H9 (cell line): ENCODE data around the gene THSD7B. TPM values are rescaled to one million over a fixed set of nuclear protein-coding genes. Genes with fewer than 3 reads are reported as not detected.

Experiments used
- DNase-seq: peaks from one replicate; pipeline ENCODE4 v3.0.0-alpha.2; 2017
- H2AFZ ChIP-seq: one replicate; pipeline ENCODE4 v1.6.1; 2013; ENCODE audit warnings: mild to moderate bottlenecking, low read length, control low read depth, moderate library complexity
- H2AK5ac ChIP-seq: 2 replicates; pipeline ENCODE4 v1.6.1; 2013; ENCODE audit warnings: low read length, control low read depth, mixed read lengths; ENCODE audit not compliant: insufficient read length
- H2BK120ac ChIP-seq: one replicate; pipeline ENCODE4 v1.6.1; 2013; ENCODE audit warnings: low read depth, mild to moderate bottlenecking, low read length, control low read depth, inconsistent platforms; ENCODE audit not compliant: poor library complexity, severe bottlenecking
- H2BK12ac ChIP-seq: 2 replicates; pipeline ENCODE4 v1.6.1; 2013; ENCODE audit warnings: low read length, control low read depth, mixed read lengths, low read depth; ENCODE audit not compliant: insufficient read length
- H2BK15ac ChIP-seq: 2 replicates; pipeline ENCODE4 v1.6.1; 2013; ENCODE audit warnings: low read depth, low read length, control low read depth
- H2BK20ac ChIP-seq: one replicate; pipeline ENCODE4 v1.6.1; 2013; ENCODE audit warnings: low read depth, mild to moderate bottlenecking, low read length, control low read depth, inconsistent platforms; ENCODE audit not compliant: poor library complexity, severe bottlenecking
- H2BK5ac ChIP-seq: 2 replicates; pipeline ENCODE4 v1.6.1; 2013; ENCODE audit warnings: low read length, control low read depth, mixed read lengths; ENCODE audit not compliant: insufficient read length
- H3K14ac ChIP-seq: 2 replicates; pipeline ENCODE4 v1.6.1; 2013; ENCODE audit warnings: low read length, control low read depth; ENCODE audit not compliant: insufficient read depth
- H3K18ac ChIP-seq: 2 replicates; pipeline ENCODE4 v1.6.1; 2013; ENCODE audit warnings: low read depth, mild to moderate bottlenecking, mixed read lengths, low read length, control low read depth; ENCODE audit not compliant: insufficient read length
- H3K23ac ChIP-seq: 2 replicates; pipeline ENCODE4 v1.6.1; 2013; ENCODE audit warnings: low read length, control low read depth, mixed read lengths, low read depth; ENCODE audit not compliant: insufficient read length
- H3K23me2 ChIP-seq: 2 replicates; pipeline ENCODE4 v1.6.1; 2013; ENCODE audit warnings: low read depth, mild to moderate bottlenecking, mixed read lengths, low read length, control low read depth; ENCODE audit not compliant: insufficient read length, poor library complexity, severe bottlenecking
- H3K27ac ChIP-seq: 2 replicates; pipeline ENCODE4 v1.5.1; 2013; ENCODE audit warnings: low read length, control low read depth, mixed read lengths, low read depth; ENCODE audit not compliant: insufficient read length
- H3K27me3 ChIP-seq: 2 replicates; pipeline ENCODE4 v1.6.1; 2013; ENCODE audit warnings: low read length, control low read depth, inconsistent platforms; ENCODE audit not compliant: insufficient read depth
- H3K4ac ChIP-seq: 2 replicates; pipeline ENCODE4 v1.6.1; 2013; ENCODE audit warnings: low read depth, mild to moderate bottlenecking, control low read depth, inconsistent platforms, low read length, moderate library complexity
- H3K4me1 ChIP-seq: 2 replicates; pipeline ENCODE4 v1.6.1; 2013; ENCODE audit warnings: low read length, control low read depth, inconsistent platforms; ENCODE audit not compliant: insufficient read depth
- H3K4me2 ChIP-seq: 2 replicates; pipeline ENCODE4 v1.6.1; 2013; ENCODE audit warnings: low read length, control low read depth, mixed read lengths; ENCODE audit not compliant: insufficient read length, insufficient read depth
- H3K56ac ChIP-seq: 2 replicates; pipeline ENCODE4 v1.6.1; 2013; ENCODE audit warnings: low read depth, mild to moderate bottlenecking, mixed read lengths, low read length, control low read depth; ENCODE audit not compliant: insufficient read length
- H3K79me1 ChIP-seq: 2 replicates; pipeline ENCODE4 v1.6.1; 2013; ENCODE audit warnings: low read depth, mild to moderate bottlenecking, moderate library complexity, low read length, control low read depth, inconsistent platforms; ENCODE audit not compliant: insufficient read depth, poor library complexity, severe bottlenecking
- H3K79me2 ChIP-seq: 2 replicates; pipeline ENCODE4 v1.6.1; 2013; ENCODE audit warnings: low read length, control low read depth, inconsistent platforms; ENCODE audit not compliant: insufficient read depth
- H3K9ac ChIP-seq: 2 replicates; pipeline ENCODE4 v1.6.1; 2013; ENCODE audit warnings: low read length, control low read depth, mixed read lengths; ENCODE audit not compliant: insufficient read length; ENCODE audit errors: extremely low read depth
- H3K9me3 ChIP-seq: one replicate; pipeline ENCODE4 v1.6.1; 2013; ENCODE audit warnings: low read depth, low read length, inconsistent platforms; ENCODE audit not compliant: control insufficient read depth
- H3T11ph ChIP-seq: one replicate; pipeline ENCODE4 v1.6.1; 2013; ENCODE audit warnings: mild to moderate bottlenecking, low read length, control low read depth, inconsistent platforms
- H4K20me1 ChIP-seq: one replicate; pipeline ENCODE4 v1.6.1; 2013; ENCODE audit not compliant: control insufficient read depth, insufficient read length, insufficient read depth
- H4K5ac ChIP-seq: 2 replicates; pipeline ENCODE4 v1.6.1; 2013; ENCODE audit warnings: low read depth, mild to moderate bottlenecking, mixed read lengths, low read length, control low read depth; ENCODE audit not compliant: insufficient read length
- H4K8ac ChIP-seq: replicated peaks from 2 replicates; pipeline ENCODE4 v1.6.1; 2013; ENCODE audit warnings: low read length, control low read depth, mixed read lengths, low read depth; ENCODE audit not compliant: insufficient read length
- H4K91ac ChIP-seq: 2 replicates; pipeline ENCODE4 v1.6.1; 2013; ENCODE audit warnings: low read depth, mild to moderate bottlenecking, moderate library complexity, mixed read lengths, low read length, control low read depth; ENCODE audit not compliant: insufficient read length
- H3K27ac Mint-ChIP-seq, 3 experiments: 2 replicates in 2 of 3; 3 replicates in 1 of 3; pipeline ENCODE4 v1.8.0; 2020 to 2021; ENCODE audit warnings: mixed read lengths in 3 of 3, mild to moderate bottlenecking in 1 of 3, moderate library complexity in 1 of 3
- H3K27me3 Mint-ChIP-seq: 2 replicates; pipeline ENCODE4 v1.8.0; 2021; ENCODE audit warnings: low read depth, mild to moderate bottlenecking, moderate library complexity, mixed read lengths
- H3K36me3 Mint-ChIP-seq, 3 experiments: 2 replicates in 2 of 3; 3 replicates in 1 of 3; pipeline ENCODE4 v1.8.0; 2020 to 2021; ENCODE audit warnings: low read depth in 3 of 3, mixed read lengths in 3 of 3; ENCODE audit not compliant: insufficient read depth in 1 of 3
- H3K4me1 Mint-ChIP-seq, 2 experiments: 2 replicates each; pipeline ENCODE4 v1.8.0; 2020; ENCODE audit warnings: mixed read lengths in 2 of 2
- H3K4me3 Mint-ChIP-seq, 2 experiments: 2 replicates in 1 of 2; 3 replicates in 1 of 2; pipeline ENCODE4 v1.8.0; 2020 to 2021; ENCODE audit warnings: mild to moderate bottlenecking in 2 of 2, mixed read lengths in 2 of 2, moderate library complexity in 1 of 2
- H3K9me3 Mint-ChIP-seq, 2 experiments: 2 replicates in 1 of 2; 3 replicates in 1 of 2; pipeline ENCODE4 v1.8.0; 2020; ENCODE audit warnings: mild to moderate bottlenecking in 2 of 2, mixed read lengths in 2 of 2, moderate library complexity in 1 of 2
- CTCF ChIP-seq: fragments of 200-600 bp; sonication (generic); conservative IDR thresholded peaks from 3 replicates; pipeline ENCODE4 v1.8.0; 2021; ENCODE audit warnings: antibody characterized with exemption, mild to moderate bottlenecking
- WGBS: extraction: QIAGEN DNeasy Blood & Tissue Kit; methylation state at CpG from one replicate; pipeline ENCODE4 v1.1.7; 2013; ENCODE audit warnings: missing lambda C conversion rate, low lambda C conversion rate, mixed read lengths; ENCODE audit not compliant: insufficient read length; ENCODE audit errors: extremely low coverage; 5-methylcytosine and 5-hydroxymethylcytosine counted together
- total RNA-seq: library from RNA; stranded (reverse); gene quantifications from 2 replicates; pipeline ENCODE4 v1.2.1, GENCODE V29; 2021

THSD7B gene
- total RNA-seq, 1 experiment from 2014 or later = 0.85 TPM

GRCh38 chr2:136736236-136736635, 29.1 kb upstream of the THSD7B start:
- H3K36me3 Mint-ChIP-seq = no peaks in the 10 kb centered on the region
- Histone ChIP-seq H2BK12ac (no peak overlapping the region), H3K4me1 (no peaks in the 10 kb centered on the region), H2BK15ac (no peak overlapping the region), H3K9ac (no peak overlapping the region), H3K4ac (no peak overlapping the region), H3T11ph (no peak overlapping the region), H4K20me1 (no peaks in the 10 kb centered on the region), H2BK5ac (no peak overlapping the region), H3K18ac (no peak overlapping the region), H4K5ac (no peak overlapping the region), H3K79me1 (no peaks in the 10 kb centered on the region), H2BK120ac (no peak overlapping the region), H3K14ac (no peak overlapping the region), H3K27ac (no peak overlapping the region), H3K79me2 (no peaks in the 10 kb centered on the region), H3K4me2 (no peak overlapping the region), H2BK20ac (no peak overlapping the region), H4K8ac (no peak overlapping the region), H3K23me2 (no peaks in the 10 kb centered on the region), H3K56ac (no peak overlapping the region), H2AFZ (no peak overlapping the region), H3K9me3 (no peaks in the 10 kb centered on the region), H3K23ac (no peak overlapping the region), H3K27me3 (no peaks in the 10 kb centered on the region), H2AK5ac (no peak overlapping the region), H4K91ac (no peak overlapping the region)
- no peak overlapping the region for H3K27ac Mint-ChIP-seq
- no peaks in the 10 kb centered on the region for H3K9me3 Mint-ChIP-seq
- DNase-seq = no peak
- no peaks in the 10 kb centered on the region; a peak in 1 of 4 replicates for H3K4me1 Mint-ChIP-seq
- WGBS = no CpG with 5 or more reads among the region's 3 CpGs
- H3K4me3 Mint-ChIP-seq = no peak overlapping the region
- peaks cover 18% of the 10 kb centered on the region; the same call in 1 of the 2 replicates for H3K27me3 Mint-ChIP-seq
- no peak for TF ChIP-seq CTCF
